Neural cell (in vitro differentiated cells): ENCODE measurements around the gene GAMT. TPM values are rescaled to one million over a fixed set of nuclear protein-coding genes. Genes with fewer than 3 reads are reported as not detected.

Experiments used
- H2AFZ ChIP-seq: fragments of 200-600, 300-800 bp; sonication (generic), shearing (Covaris generic); 2 replicates; pipeline ENCODE4 v1.6.0; 2014; ENCODE audit warnings: low read depth, mild to moderate bottlenecking, antibody characterized with exemption, low read length, moderate library complexity
- H3F3A ChIP-seq: fragments of 200-600 bp; shearing (Covaris generic); 2 replicates; pipeline ENCODE4 v1.6.1; 2016; ENCODE audit warnings: mild to moderate bottlenecking, moderate library complexity, mixed read lengths, antibody characterized with exemption, low read length; ENCODE audit not compliant: insufficient read depth, poor library complexity, severe bottlenecking
- H3K27ac ChIP-seq: fragments of 200-600, 300-800 bp; sonication (generic), shearing (Covaris generic); 2 replicates; pipeline ENCODE4 v1.5.1; 2014; ENCODE audit warnings: mild to moderate bottlenecking, low read length, moderate library complexity
- H3K27me3 ChIP-seq: fragments of 300-800, 200-600 bp; sonication (generic), shearing (Covaris generic); 2 replicates; pipeline ENCODE4 v1.6.0; 2014; ENCODE audit warnings: mild to moderate bottlenecking, low read depth, low read length, moderate library complexity; ENCODE audit not compliant: insufficient read depth
- H3K36me3 ChIP-seq: fragments of 300-800, 200-600 bp; sonication (generic), shearing (Covaris generic); 2 replicates; pipeline ENCODE4 v1.5.1; 2014; ENCODE audit warnings: mild to moderate bottlenecking, antibody characterized with exemption, low read length, moderate library complexity; ENCODE audit not compliant: insufficient read depth
- H3K4me2 ChIP-seq: fragments of 300-800, 200-600 bp; sonication (generic), shearing (Covaris generic); 2 replicates; pipeline ENCODE4 v1.6.0; 2014; ENCODE audit warnings: mild to moderate bottlenecking, low read length
- H3K4me3 ChIP-seq: fragments of 300-800, 200-600 bp; sonication (generic), shearing (Covaris generic); 2 replicates; pipeline ENCODE4 v1.5.1; 2014; ENCODE audit warnings: mild to moderate bottlenecking, low read length, moderate library complexity
- H3K79me2 ChIP-seq: fragments of 200-600 bp; shearing (Covaris generic); replicated peaks from 2 replicates; pipeline ENCODE4 v1.6.0; 2014; ENCODE audit warnings: mild to moderate bottlenecking, low read length, moderate library complexity; ENCODE audit not compliant: insufficient read depth
- H3K9ac ChIP-seq: fragments of 300-800, 200-600 bp; sonication (generic), shearing (Covaris generic); 2 replicates; pipeline ENCODE4 v1.6.1; 2016; ENCODE audit warnings: mild to moderate bottlenecking, low read length, mixed read lengths
- H3K9me2 ChIP-seq: fragments of 200-600 bp; shearing (Covaris generic); 2 replicates; pipeline ENCODE4 v1.6.1; 2016; ENCODE audit warnings: mild to moderate bottlenecking, low read length, mixed read lengths; ENCODE audit not compliant: insufficient read depth
- H3K9me3 ChIP-seq: fragments of 200-600, 300-800 bp; sonication (generic), shearing (Covaris generic); 2 replicates; pipeline ENCODE4 v1.6.1; 2016; ENCODE audit warnings: mild to moderate bottlenecking, mixed run types, low read length, moderate library complexity, mixed read lengths
- H4K20me1 ChIP-seq: fragments of 200-600 bp; shearing (Covaris generic); 2 replicates; pipeline ENCODE4 v1.6.1; 2016; ENCODE audit warnings: mild to moderate bottlenecking, mixed run types; ENCODE audit not compliant: insufficient read depth
- CTCF ChIP-seq: fragments of 450-650 bp; IDR thresholded peaks from 2 replicates; pipeline ENCODE4 v1.5.1; 2014; ENCODE audit warnings: antibody characterized with exemption, mild to moderate bottlenecking, moderate library complexity; ENCODE audit not compliant: poor library complexity, severe bottlenecking
- EP300 ChIP-seq: fragments of 450-650 bp; conservative IDR thresholded peaks from 2 replicates; pipeline ENCODE4 v1.6.1; 2014; ENCODE audit warnings: antibody characterized with exemption, mild to moderate bottlenecking, moderate library complexity; ENCODE audit not compliant: poor library complexity, severe bottlenecking
- EZH2 ChIP-seq: fragments of 200-600, 300-800 bp; shearing (Covaris generic), sonication (generic); IDR thresholded peaks from 2 replicates; pipeline ENCODE4 v1.6.1; 2014; ENCODE audit warnings: antibody characterized with exemption, low read length, borderline replicate concordance, mild to moderate bottlenecking; ENCODE audit not compliant: insufficient read depth, poor library complexity, severe bottlenecking
- MXI1 ChIP-seq: fragments of 450-650 bp; conservative IDR thresholded peaks from 2 replicates; pipeline ENCODE4 v1.6.1; 2014; ENCODE audit warnings: antibody characterized with exemption, mild to moderate bottlenecking; ENCODE audit not compliant: poor library complexity, severe bottlenecking
- POLR2AphosphoS5 ChIP-seq: IDR thresholded peaks from 2 replicates; pipeline ENCODE4 v1.6.1; 2012
- RAD21 ChIP-seq: fragments of 450-650 bp; conservative IDR thresholded peaks from 2 replicates; pipeline ENCODE4 v1.6.1; 2014; ENCODE audit warnings: antibody characterized with exemption, mild to moderate bottlenecking, moderate library complexity
- SMC3 ChIP-seq: fragments of 450-650 bp; conservative IDR thresholded peaks from 2 replicates; pipeline ENCODE4 v1.6.1; 2014; ENCODE audit warnings: antibody characterized with exemption, mild to moderate bottlenecking, moderate library complexity; ENCODE audit not compliant: poor library complexity
- TAF1 ChIP-seq: IDR thresholded peaks from 2 replicates; pipeline ENCODE4 v1.6.1; 2012; ENCODE audit warnings: low read depth
- polyA plus RNA-seq: library from polyadenylated mRNA; depleted of rRNA; stranded (reverse); fragments of >200 nt; gene quantifications from 2 replicates; pipeline ENCODE4 v1.2.3, GENCODE V29; 2014
- TF ChIP-seq, protein P1 (sequence below): IDR thresholded peaks from 2 replicates; pipeline ENCODE4 v1.6.1; 2012; ENCODE audit warnings: borderline replicate concordance

Gene GAMT
- polyA plus RNA-seq, 1 donor from 2014 or later, result 32.5 TPM

GRCh38 chr19:1418951-1419738 lies 17.8 kb upstream of the GAMT start:
- Histone ChIP-seq H3K9me3 (no peaks in the 10 kb centered on the region), H3K27ac (no peak overlapping the region), H3K9me2 (no peaks in the 10 kb centered on the region), H3K4me2 (no peak overlapping the region), H3F3A (no peaks in the 10 kb centered on the region), H3K27me3 (no peaks in the 10 kb centered on the region), H2AFZ (no peak overlapping the region), H3K9ac (no peak overlapping the region), H3K36me3 (no peaks in the 10 kb centered on the region), H4K20me1 (no peaks in the 10 kb centered on the region), H3K79me2 (peaks cover 33% of the 10 kb centered on the region), H3K4me3 (no peak overlapping the region)
- TF ChIP-seq, protein P1, sequence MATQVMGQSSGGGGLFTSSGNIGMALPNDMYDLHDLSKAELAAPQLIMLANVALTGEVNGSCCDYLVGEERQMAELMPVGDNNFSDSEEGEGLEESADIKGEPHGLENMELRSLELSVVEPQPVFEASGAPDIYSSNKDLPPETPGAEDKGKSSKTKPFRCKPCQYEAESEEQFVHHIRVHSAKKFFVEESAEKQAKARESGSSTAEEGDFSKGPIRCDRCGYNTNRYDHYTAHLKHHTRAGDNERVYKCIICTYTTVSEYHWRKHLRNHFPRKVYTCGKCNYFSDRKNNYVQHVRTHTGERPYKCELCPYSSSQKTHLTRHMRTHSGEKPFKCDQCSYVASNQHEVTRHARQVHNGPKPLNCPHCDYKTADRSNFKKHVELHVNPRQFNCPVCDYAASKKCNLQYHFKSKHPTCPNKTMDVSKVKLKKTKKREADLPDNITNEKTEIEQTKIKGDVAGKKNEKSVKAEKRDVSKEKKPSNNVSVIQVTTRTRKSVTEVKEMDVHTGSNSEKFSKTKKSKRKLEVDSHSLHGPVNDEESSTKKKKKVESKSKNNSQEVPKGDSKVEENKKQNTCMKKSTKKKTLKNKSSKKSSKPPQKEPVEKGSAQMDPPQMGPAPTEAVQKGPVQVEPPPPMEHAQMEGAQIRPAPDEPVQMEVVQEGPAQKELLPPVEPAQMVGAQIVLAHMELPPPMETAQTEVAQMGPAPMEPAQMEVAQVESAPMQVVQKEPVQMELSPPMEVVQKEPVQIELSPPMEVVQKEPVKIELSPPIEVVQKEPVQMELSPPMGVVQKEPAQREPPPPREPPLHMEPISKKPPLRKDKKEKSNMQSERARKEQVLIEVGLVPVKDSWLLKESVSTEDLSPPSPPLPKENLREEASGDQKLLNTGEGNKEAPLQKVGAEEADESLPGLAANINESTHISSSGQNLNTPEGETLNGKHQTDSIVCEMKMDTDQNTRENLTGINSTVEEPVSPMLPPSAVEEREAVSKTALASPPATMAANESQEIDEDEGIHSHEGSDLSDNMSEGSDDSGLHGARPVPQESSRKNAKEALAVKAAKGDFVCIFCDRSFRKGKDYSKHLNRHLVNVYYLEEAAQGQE, result no peak
- TF ChIP-seq EP300 (no peak), RAD21 (no peak), TAF1 (no peak), EZH2 (no peak), SMC3 (no peak), MXI1 (no peak), CTCF (no peak), POLR2AphosphoS5 (no peak)

- H3K9me2 ChIP-seq, result no peaks in the 10 kb centered on the region
- no peaks in the 10 kb centered on the region for H3F3A ChIP-seq
- TF ChIP-seq RAD21 (no peak), TAF1 (no peak), SMC3 (no peak), EP300 (no peak), MXI1 (no peak), POLR2AphosphoS5 (no peak), EZH2 (no peak), CTCF (no peak)
- TF ChIP-seq, protein P1, result no peak
- H3K4me3 ChIP-seq, result no peak overlapping the region
- no peak overlapping the region for H3K4me2 ChIP-seq
- no peaks in the 10 kb centered on the region for H4K20me1 ChIP-seq
- H3K9me3 ChIP-seq, result no peaks in the 10 kb centered on the region
- no peak overlapping the region for H3K27ac ChIP-seq
- H3K27me3 ChIP-seq, result no peaks in the 10 kb centered on the region
- H3K9ac ChIP-seq, result no peak overlapping the region
- peaks cover 37% of the 10 kb centered on the region for H3K79me2 ChIP-seq
- H3K36me3 ChIP-seq, result no peaks in the 10 kb centered on the region
- H2AFZ ChIP-seq, result no peak overlapping the region
These were observed 17.1 kb upstream of the GAMT start for GRCh38 chr19:1418496-1418775.
